Kidney tubule cell (primary cell): ENCODE measurements around the gene SPOCK1.

Experiments
- DNase-seq: peaks from one replicate; pipeline ENCODE4 v3.0.0-alpha.2; 2018; ENCODE audit warnings: low spot score

The SPOCK1 gene

GRCh38 chr5:137221943-137222342, 277.2 kb downstream of the SPOCK1 start:
- DNase-seq, result no peak

GRCh38 chr5:137220523-137220927, 278.6 kb downstream of the SPOCK1 start:
- peak; percentile 95 for DNase-seq

GRCh38 chr5:137218896-137219295, 280.2 kb downstream of the SPOCK1 start:
- peak; percentile 33 for DNase-seq

GRCh38 chr5:137218471-137218870, 280.7 kb downstream of the SPOCK1 start:
- DNase-seq, result peak; percentile 72

- peak; percentile 89 for DNase-seq
Observed at GRCh38 chr5:137217599-137218200, 281.4 kb downstream of the SPOCK1 start.

- DNase-seq, result no peak
Observed at GRCh38 chr5:137216976-137217598, 282.0 kb downstream of the SPOCK1 start.

GRCh38 chr5:137215780-137216179, 283.3 kb downstream of the SPOCK1 start:
- DNase-seq, result no peak

GRCh38 chr5:137215261-137215660, 283.9 kb downstream of the SPOCK1 start:
- no peak for DNase-seq

- peak; percentile 34 for DNase-seq
Observed at GRCh38 chr5:137214446-137215189, 284.5 kb downstream of the SPOCK1 start.

GRCh38 chr5:137212471-137212870, 286.7 kb downstream of the SPOCK1 start:
- DNase-seq, result no peak

- DNase-seq, result no peak
Observed at GRCh38 chr5:137209232-137209809, 289.8 kb downstream of the SPOCK1 start.

GRCh38 chr5:137207023-137207760, 291.9 kb downstream of the SPOCK1 start:
- DNase-seq, result no peak

- no peak for DNase-seq
Observed at GRCh38 chr5:137206030-137206715, 293.0 kb downstream of the SPOCK1 start.

GRCh38 chr5:137205231-137206027, 293.7 kb downstream of the SPOCK1 start:
- DNase-seq, result peak; percentile 49

- DNase-seq, result peak; percentile 76
Observed at GRCh38 chr5:137203011-137203632, 296.0 kb downstream of the SPOCK1 start.

GRCh38 chr5:137201876-137202275, 297.2 kb downstream of the SPOCK1 start:
- peak; percentile 78 for DNase-seq

- no peak for DNase-seq
Observed at GRCh38 chr5:137200906-137201700, 298.0 kb downstream of the SPOCK1 start.

- DNase-seq, result peak; percentile 50
Observed at GRCh38 chr5:137199966-137200365, 299.2 kb downstream of the SPOCK1 start.

GRCh38 chr5:137199201-137199600, 299.9 kb downstream of the SPOCK1 start:
- DNase-seq, result no peak
